GM12892 (cell line): Measurements from ENCODE around the gene PLBD2.

ENCODE experiments used
- POLR2AphosphoS5 ChIP-seq: IDR thresholded peaks from 2 replicates; pipeline ENCODE4 v1.6.1; 2011; ENCODE audit warnings: low read depth, low read length, control low read depth
- TAF1 ChIP-seq: IDR thresholded peaks from 2 replicates; pipeline ENCODE4 v1.6.1; 2011; ENCODE audit warnings: low read depth, mild to moderate bottlenecking, control low read depth, low read length, borderline replicate concordance

DNA sequence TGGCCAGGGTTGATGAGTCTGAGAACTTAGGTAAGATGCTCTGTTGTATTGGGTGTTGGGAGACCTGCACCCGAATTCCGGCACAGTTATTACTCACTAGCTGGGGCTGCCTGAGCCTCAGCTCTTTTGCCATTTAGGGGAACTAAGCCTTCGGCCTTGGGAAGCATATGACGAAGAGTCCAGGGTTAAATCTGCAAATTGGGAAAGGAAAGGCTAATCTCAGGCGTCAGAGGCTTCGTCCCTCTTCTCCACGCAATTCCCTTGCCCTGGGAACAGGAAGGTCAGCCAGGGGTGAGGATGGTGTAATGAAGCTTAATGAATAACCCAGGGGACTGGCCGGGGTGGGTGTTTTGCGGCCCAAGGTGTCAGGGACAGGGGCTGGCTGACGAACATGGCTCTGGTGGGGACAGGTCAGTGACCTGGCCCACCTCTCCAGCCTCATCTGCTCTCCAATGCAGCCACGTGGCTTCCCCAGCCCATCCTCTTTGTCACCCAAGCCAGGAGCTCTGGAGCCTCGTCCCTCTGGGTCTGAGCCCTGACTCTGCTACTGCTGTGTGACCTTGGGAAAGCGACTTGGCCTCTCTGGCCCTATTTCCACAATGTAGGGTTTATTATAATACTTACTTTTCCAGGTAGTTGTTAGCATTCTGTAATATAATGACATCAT is 60.0 kb downstream of the PLBD2 start:
- TF ChIP-seq TAF1 = no peak
- no peak for TF ChIP-seq POLR2AphosphoS5
